ENCODE data around the gene TTLL11.

GRCh38 chr9:121917375-121918335 is 175.5 kb downstream of the TTLL11 start:
- TF ChIP-seq POLR2AphosphoS5 (IDR thresholded peaks at IDR 0.05; ENCODE audit: low read depth, low read length) = no peak
- no peak for TF ChIP-seq SPI1 (IDR thresholded peaks at IDR 0.05; ENCODE audit: low read depth, low read length)
- no peak for TF ChIP-seq POLR2A (IDR thresholded peaks at IDR 0.05; ENCODE audit: low read depth, low read length)
- TF ChIP-seq TAF1 (IDR thresholded peaks at IDR 0.05; ENCODE audit: low read depth, low read length) = no peak
- no peak for TF ChIP-seq PAX5 (IDR thresholded peaks at IDR 0.05; ENCODE audit: insufficient read depth, low read length, severe bottlenecking)
- TF ChIP-seq POU2F2 (IDR thresholded peaks at IDR 0.05; ENCODE audit: low read depth, low read length) = no peak

All from GM12891 (cell line).